Measurements from ENCODE around the gene AJUBA. TPM values are rescaled to one million over a fixed set of nuclear protein-coding genes. Genes with fewer than 3 reads are reported as not detected.
"Not testable (repeated sequence)": the region's sequence is repeated elsewhere in the genome, so short reads cannot be mapped to it uniquely, and the experiment has no call there.

The AJUBA gene
- total RNA-seq, 1 donor from 2014 or later = 110 TPM

DNA sequence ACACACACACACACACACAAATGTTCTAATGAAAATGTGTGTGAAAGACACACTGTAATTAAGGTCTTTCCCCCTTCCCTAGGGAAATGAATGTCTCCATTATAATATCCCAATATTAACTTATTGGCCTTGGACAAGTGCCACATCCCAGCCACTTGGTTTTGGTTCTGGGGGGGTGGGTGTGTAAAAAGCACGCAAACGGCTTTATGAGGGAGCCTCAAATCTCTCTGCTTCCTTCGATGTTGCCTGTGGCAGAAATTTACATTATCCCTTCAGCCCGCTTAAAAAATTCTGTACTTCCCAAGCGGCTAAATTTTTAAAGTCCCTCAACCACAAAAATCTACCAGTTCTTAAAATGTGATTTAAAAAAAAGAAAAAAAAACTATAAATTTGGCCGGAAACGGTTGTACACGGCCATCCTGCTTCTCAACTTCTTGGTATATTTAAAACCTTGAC lies 27.2 kb upstream of the AJUBA start:
- no peak for TF ChIP-seq CTCF (IDR thresholded peaks at IDR 0.05; ENCODE audit: unreplicated experiment)
- H3K27ac Mint-ChIP-seq = peak overlapping the region; percentile 94
- DNase-seq (ENCODE audit: low spot score in 2 of 2, unreplicated experiment in 2 of 2) = no peak
- peaks cover 43% of the 10 kb centered on the region for H3K4me1 Mint-ChIP-seq
- no peaks in the 10 kb centered on the region for H3K36me3 Mint-ChIP-seq
- no peaks in the 10 kb centered on the region for H3K27me3 Mint-ChIP-seq (ENCODE audit: low read depth)
- H3K9me3 Mint-ChIP-seq = no peaks in the 10 kb centered on the region
- H3K4me3 Mint-ChIP-seq = peak overlapping the region; percentile 81

- H3K36me3 Mint-ChIP-seq = no peaks in the 10 kb centered on the region
- no peaks in the 10 kb centered on the region for H3K27me3 Mint-ChIP-seq (ENCODE audit: low read depth)
- TF ChIP-seq CTCF (IDR thresholded peaks at IDR 0.05; ENCODE audit: unreplicated experiment) = no peak
- H3K4me1 Mint-ChIP-seq = peaks cover 43% of the 10 kb centered on the region
- no peak for DNase-seq (ENCODE audit: low spot score in 2 of 2, unreplicated experiment in 2 of 2)
- peak overlapping the region; percentile 43 for H3K27ac Mint-ChIP-seq
- peak overlapping the region; percentile 81 for H3K4me3 Mint-ChIP-seq
- H3K9me3 Mint-ChIP-seq = no peaks in the 10 kb centered on the region
Observed at GRCh38 chr14:23008831-23009230, 26.5 kb upstream of the AJUBA start.

DNA sequence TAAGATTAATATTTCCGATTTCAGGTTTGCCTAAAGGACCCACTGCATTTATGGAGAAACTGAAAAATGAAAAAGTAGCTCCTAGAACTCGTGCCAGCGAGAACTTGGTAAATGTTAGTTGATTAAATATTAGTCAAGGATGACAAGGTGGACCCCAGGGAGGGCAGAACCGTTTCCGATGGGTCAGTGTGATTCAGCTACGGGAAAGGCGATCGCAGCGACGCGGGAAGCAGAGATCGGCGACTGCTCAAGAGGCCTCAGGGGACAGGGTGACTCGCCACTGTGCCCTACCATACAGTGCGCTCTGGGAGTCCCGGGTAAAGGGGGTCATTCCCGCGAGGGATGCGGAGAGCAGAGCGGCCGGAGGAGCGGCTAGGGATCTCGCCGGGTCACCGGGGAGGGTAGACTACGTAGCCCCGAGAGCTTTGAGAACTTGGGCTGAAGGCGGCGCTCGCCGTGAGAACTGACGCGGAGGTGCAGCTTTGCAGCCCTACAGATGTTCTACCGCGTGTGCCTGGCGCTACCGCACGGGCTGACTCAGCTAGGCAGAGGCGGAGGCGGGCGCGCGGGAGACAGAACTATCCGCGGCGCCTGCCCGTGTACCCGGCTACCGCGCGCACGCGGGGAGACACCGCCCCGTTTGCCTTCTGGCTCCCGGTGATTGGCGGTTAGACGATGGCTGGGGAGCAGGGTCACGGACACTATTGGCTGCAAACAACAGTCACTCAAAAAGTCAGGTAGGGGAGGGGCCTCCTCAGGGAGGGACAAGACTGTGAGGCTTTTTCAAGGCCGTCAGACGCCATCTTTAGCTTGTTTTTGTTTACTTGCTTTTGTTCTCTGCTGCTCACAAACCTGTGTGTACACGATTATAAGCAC lies 24.4 kb upstream of the AJUBA start:
- peak; percentile 94 to 95 for DNase-seq (ENCODE audit: low spot score in 2 of 2, unreplicated experiment in 2 of 2)
- Mint-ChIP-seq H3K27ac (peak overlapping the region; percentile 99), H3K9me3 (no peaks in the 10 kb centered on the region), H3K4me3 (peak overlapping the region; percentile 93), H3K4me1 (peaks cover 43% of the 10 kb centered on the region), H3K27me3 (ENCODE audit: low read depth) (no peaks in the 10 kb centered on the region), H3K36me3 (no peaks in the 10 kb centered on the region)
- TF ChIP-seq CTCF (IDR thresholded peaks at IDR 0.05; ENCODE audit: unreplicated experiment) = no peak

GRCh38 chr14:23006188-23006534 lies 23.8 kb upstream of the AJUBA start:
- no peak for DNase-seq (ENCODE audit: low spot score in 2 of 2, unreplicated experiment in 2 of 2)
- no peaks in the 10 kb centered on the region for H3K36me3 Mint-ChIP-seq
- no peaks in the 10 kb centered on the region for H3K27me3 Mint-ChIP-seq (ENCODE audit: low read depth)
- no peak for TF ChIP-seq CTCF (IDR thresholded peaks at IDR 0.05; ENCODE audit: unreplicated experiment)
- H3K9me3 Mint-ChIP-seq = no peaks in the 10 kb centered on the region
- peak overlapping the region; percentile 99 for H3K27ac Mint-ChIP-seq
- H3K4me1 Mint-ChIP-seq = peaks cover 40% of the 10 kb centered on the region
- H3K4me3 Mint-ChIP-seq = peak overlapping the region; percentile 93

- no peaks in the 10 kb centered on the region for H3K9me3 Mint-ChIP-seq
- no peak for TF ChIP-seq CTCF (IDR thresholded peaks at IDR 0.05; ENCODE audit: unreplicated experiment)
- peak overlapping the region; percentile 93 for H3K4me3 Mint-ChIP-seq
- no peaks in the 10 kb centered on the region for H3K27me3 Mint-ChIP-seq (ENCODE audit: low read depth)
- H3K4me1 Mint-ChIP-seq = peaks cover 40% of the 10 kb centered on the region
- no peak for DNase-seq (ENCODE audit: low spot score in 2 of 2, unreplicated experiment in 2 of 2)
- H3K27ac Mint-ChIP-seq = peak overlapping the region; percentile 99
- H3K36me3 Mint-ChIP-seq = no peaks in the 10 kb centered on the region
Observed at GRCh38 chr14:23005451-23006187, 23.3 kb upstream of the AJUBA start.

DNA sequence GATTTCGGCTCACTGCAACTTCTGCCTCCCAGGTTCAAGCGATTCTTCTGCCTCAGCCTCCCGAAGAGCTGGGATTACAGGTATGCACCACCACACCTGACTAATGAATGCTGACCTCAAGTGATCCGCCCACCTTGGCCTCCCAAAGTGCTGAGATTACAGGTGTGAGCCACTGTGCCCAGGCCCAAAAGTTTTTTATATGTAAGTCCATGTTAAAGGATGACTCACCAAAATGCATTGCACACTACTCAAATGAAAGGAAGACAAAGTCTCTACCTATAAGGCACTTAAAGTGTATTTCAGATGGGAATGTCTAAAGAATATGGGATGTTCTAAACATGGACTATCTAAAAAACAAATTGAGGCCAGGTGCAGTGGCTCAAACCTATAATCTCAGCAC lies 21.9 kb upstream of the AJUBA start:
- H3K36me3 Mint-ChIP-seq; H3K27ac Mint-ChIP-seq; DNase-seq (ENCODE audit: low spot score in 2 of 2, unreplicated experiment in 2 of 2); H3K4me3 Mint-ChIP-seq; H3K9me3 Mint-ChIP-seq; H3K27me3 Mint-ChIP-seq (ENCODE audit: low read depth): not testable (repeated sequence)
- peaks cover 41% of the 10 kb centered on the region for H3K4me1 Mint-ChIP-seq

Data from mesothelial cell of epicardium (in vitro differentiated cells).